ENCODE measurements around the gene VWCE.

The VWCE gene

GRCh38 chr11:61328351-61328750 lies 33.2 kb upstream of the VWCE start:
- DNase-seq, result no peak

GRCh38 chr11:61327669-61328071 lies 32.6 kb upstream of the VWCE start:
- no peak for DNase-seq

DNA sequence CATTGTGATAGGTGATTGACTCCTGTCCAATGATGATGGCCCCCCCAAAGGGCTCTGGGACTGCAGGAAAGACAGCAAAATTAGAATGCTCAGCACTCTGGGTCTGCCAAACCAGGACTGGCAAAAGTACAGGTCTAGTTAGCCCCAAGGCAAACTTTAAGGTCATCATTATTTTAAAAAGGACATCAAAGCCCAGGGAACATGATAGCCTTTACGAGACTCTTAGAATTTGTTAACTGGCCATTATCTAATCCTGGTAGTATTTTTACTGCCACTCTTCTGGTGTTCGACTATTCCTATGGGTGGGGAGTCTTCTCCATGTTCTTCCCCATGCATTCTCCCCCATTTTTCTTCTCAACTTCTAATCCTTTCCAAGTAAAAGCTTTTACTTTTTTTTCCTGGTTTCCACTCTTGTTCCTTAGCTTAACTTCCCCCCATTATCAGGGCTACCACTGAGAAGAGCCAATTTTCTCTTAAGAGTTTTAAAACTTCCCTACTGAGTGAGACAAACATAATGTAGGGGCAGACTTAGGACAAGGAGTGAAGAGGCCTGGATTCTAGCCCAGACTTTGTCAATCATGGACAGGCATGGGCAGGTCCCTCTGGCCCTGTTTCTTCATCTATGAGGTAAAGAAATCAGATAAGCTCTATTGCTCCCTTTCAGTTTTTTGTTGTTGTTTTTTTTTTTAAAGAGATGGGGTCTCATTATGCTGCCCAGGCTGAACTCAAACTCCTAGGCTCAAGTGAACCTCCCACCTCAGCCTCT lies 30.7 kb upstream of the VWCE start:
- no peak for DNase-seq

DNA sequence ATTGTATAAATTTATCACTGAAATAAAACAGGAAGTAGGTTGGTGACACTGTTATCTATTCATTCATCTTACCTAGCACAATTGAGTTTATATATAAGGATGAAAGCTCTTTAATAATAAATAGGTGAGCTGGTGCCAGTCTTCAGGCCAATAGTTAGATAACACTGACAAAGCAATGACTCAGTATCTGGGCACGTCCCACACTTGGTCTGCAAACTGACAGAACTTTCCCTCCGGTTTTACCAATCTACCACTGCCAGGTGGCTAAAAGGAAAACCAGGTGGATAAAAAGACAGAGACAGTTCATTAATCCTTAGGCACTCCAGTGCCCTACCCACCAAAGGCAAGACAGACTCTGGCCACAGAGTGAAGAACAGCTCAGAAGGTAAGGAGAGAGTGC lies 20.1 kb upstream of the VWCE start:
- DNase-seq, result no peak

DNA sequence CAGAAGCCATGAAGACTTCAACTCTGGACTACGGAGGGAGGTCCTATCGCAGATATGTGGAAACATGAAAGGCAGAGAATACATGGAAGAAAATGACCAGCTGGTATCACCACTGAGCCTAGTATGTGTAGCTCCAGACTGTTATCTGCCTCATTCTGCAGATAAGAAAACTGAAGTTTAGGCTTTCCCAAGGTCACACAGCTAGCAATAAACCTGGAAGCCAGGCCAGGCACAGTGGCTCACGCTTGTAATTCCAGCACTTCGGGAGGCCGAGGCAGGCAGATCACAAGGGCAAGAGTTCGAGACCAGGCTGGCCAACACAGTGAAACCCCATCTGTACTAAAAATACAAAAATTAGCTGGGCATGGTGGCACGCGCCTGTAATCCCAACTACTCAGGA lies 15.6 kb upstream of the VWCE start:
- no peak for DNase-seq

- DNase-seq, result peak; percentile 63
Measured at GRCh38 chr11:61309739-61310138, 14.6 kb upstream of the VWCE start.

DNA sequence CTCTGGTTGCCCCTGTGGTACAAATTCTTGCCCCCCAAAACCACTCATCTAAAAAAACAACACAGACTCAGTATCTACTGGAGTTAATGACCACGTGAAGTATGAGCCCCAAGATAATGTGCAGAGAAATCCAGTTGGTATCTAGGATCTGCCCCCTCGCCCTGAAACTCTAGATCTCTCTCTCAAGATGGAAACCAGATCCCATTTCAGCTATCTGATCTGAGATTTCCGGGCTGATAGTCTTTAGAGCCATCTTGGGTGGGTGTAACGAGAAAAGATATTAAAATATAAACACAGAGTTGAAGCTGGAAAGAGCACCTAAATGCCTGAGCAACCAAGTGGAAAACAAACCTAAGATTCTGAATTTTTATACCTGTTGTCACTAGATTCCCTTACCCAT lies 14.0 kb upstream of the VWCE start:
- no peak for DNase-seq

DNA sequence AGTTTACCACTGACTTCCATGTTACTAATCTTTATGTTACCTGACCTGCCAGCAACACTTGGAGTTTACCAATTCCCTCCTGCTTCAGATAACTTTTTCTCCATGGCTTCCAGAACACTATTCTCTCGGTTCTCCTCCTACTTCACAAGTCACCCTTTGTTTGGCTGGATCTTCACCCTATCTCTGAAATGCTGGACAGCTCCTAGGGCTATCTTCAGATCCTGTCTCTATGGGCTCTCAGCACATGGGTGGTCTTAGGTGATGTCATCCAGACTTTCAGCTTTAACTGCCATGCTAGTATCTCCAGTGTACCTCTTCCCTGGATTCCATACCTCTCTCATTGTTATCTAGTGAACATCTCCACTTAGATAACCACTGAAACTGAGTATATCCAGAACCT lies 12.2 kb upstream of the VWCE start:
- DNase-seq, result no peak

DNA sequence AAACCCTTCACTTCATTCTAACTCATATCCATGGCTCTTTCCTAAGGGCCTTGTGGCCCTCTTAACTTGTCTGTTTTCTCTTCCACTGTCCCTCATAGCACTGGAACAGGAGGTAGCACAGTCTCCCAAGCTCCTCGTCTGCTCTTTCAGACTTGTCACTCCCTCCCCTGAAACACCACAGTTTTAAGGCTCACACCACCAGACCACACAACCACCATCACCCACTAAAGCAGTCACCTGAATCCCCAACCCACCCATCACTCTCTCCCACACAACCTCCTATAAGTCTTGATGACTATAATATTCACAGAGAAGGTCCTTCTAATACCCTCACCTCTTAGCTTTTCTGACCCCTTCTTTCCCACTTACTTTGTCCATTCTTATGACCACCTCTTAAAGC lies 11.1 kb upstream of the VWCE start:
- DNase-seq, result no peak

GRCh38 chr11:61305417-61305816 lies 10.3 kb upstream of the VWCE start:
- no peak for DNase-seq

DNA sequence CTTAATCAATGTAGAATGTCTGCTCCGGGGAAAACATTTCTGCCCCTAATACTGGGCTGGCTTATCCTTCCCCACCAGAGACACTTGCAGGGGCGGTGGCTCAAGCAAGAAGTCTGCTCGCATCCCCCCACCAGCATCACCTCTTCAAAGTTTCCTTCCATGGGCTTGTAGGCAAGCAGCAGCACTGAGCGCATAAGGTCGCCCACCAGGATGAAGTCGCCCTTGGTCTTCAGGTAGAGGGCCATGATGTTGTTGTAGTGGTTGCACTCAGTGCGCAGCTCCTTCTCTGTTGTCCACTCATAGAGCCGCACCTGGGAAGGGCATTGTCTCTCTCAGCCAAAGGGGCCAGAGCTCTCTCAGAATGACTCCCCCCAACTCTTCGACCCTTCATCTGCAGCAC lies 8.6 kb upstream of the VWCE start:
- no peak for DNase-seq

- no peak for DNase-seq
Measured at GRCh38 chr11:61302550-61302949, 7.4 kb upstream of the VWCE start.

DNA sequence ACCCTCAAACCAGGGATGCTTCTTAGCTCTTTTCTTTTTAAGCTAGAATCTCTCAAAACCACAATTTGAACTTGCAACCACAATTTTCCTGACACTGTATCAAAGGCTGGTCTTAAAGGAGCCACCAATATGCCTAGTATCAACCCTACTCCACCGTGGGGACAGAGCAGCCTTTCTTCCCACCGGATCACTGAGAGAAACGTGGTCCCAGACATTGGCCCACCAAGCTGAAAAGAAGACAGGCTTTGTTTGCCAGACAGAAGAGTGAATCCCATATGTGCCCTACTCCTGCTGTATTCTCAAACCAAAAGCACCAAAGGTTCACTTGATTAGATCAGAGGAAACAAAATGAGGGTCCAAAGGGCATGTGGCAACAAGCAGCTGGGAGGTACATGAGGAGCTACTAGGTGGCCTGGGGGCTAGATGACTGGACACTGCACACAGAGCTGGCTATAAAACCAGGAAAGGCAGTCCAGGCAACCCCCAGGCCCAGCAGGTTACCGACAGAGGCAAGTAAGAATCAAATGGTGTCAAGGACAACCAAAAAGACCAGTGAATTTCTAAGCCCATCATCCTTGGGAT lies 3.6 kb upstream of the VWCE start:
- DNase-seq, result no peak

DNA sequence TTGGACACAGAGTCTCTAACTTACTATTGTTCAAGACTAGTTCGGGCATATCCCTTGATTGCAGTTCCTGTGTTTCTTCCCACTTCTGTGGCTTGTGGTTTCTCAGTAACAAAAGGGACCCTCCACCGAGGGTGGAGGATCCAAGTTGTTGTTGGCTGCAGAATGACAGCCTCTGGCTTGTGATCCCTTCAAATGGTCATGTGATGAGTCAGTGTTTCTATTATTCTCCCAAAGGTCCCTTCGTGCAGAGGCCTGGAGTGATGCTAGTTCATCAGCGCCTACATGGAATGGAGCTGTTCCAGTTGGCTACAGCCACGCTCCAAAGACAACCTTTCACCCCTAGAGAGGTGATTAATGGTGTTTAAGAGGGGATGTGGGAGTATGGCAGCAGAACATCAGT lies 2.6 kb upstream of the VWCE start:
- DNase-seq, result no peak

DNA sequence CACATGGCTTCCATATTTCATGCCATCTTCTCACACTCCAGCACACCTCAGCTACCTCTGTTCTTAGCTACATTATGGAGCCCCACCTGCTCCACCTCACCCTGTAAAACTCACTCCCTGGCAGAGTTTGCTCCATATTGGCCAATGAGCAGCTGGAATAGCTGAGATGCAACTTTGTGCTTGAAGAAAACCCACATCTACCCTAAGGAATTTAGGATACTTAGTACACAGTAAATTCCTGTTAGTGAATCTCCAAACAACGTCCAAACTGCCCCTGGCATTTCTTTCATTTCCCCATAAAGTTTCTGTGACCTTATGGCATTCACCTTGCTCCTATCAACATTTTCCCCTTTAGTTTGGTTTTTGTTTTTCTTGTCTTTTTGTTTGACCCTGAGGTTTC lies 2.2 kb upstream of the VWCE start:
- DNase-seq, result no peak

DNA sequence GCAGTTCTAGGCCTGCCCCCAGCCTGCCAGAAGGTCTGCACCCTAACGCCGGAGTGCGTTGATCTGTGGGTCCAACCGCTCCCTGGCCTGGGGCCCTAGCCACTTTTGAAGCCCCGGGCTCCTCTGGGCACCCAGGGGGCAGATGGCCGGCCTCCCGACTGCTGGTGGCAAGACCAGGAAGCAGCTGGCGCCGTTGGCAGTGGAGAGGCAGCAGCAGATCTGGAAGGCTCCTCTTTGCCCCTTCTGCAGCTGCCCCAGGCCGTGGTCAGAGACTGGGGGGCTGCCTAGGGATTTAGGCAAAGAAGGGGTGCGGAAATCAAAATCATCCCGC lies 445 bp upstream of the VWCE start:
- no peak for DNase-seq

DNA sequence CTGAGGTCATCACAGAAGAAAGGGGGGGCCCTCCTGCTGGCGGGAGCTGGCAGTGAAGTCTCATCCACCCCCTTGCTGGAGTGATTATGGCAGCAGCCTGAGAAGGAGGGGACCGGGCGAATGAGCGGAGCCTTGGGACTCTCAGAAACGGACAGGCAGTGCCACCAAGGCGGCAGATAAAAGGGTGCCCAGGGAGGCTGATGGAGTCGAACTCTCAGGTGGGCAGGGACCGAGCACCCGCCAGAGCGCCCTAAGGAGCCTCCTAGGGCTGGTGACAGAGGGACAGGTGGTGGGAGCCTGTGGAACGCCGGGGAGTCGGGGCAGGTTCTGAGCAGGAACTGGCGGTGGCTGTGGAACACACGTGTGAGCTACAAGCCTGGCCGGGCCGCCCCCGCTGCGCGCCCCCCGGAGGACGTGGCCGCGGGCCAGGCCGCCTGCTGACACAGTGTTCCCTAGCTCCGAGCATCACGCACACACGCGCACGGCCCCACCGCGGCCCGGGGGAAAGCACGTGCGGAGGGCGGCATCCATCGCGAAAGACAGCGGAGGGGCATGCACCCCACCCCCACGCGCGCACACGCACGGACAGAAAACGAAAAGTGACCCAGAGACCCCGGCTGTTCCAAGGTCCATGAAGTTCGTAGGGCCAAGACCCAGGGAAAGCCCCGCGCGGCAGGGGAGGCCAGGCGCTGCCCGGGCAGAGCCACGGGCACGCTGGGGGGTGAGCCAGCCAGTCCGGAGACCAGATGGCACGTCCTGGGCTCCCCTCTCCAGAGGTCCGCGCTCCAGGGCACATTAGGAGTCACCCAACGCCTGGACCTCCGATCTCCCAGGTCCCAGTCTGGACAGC lies 1.0 kb downstream of the VWCE start:
- DNase-seq, result peak; percentile 72

- DNase-seq, result no peak
Measured at GRCh38 chr11:61292356-61292755, 2.8 kb downstream of the VWCE start.

GRCh38 chr11:61290905-61291690 lies 4.0 kb downstream of the VWCE start:
- DNase-seq, result peak; percentile 44

GRCh38 chr11:61287338-61287977 lies 7.7 kb downstream of the VWCE start:
- DNase-seq, result no peak

GRCh38 chr11:61283613-61284012 lies 11.5 kb downstream of the VWCE start:
- DNase-seq, result no peak

DNA sequence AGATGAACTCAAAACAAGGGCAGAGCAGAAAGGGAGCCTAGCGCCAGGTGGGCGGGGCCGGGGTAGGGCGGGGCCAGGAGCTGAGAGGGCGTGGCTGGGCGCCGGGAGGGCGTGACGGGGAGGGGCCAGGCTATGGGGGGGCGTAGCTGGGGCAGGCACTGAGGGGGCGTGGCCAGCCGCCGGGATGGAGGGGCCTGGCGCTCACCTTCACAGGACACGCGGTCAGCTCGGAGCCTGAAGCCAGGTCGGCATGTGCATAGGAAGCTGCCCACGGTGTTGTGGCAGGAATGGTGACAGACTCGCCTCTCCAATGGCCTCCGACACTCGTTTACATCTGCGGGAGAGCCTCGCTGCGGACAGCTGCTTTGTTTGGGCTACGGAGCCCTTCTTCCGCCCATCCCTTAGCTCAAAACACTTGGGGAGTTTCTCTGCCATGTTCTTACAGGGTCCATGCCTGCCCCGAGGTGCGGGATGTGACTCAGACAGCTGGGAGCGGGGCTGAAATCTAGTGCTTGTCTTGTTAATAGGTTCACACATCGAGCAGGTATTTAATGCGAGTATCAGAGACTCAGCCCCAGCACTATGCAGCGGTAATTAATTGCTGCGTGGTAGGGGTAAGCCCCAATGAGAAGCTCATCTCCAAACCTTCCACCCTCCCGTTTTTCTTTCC lies 13.4 kb downstream of the VWCE start:
- DNase-seq, result peak; percentile 79
